ENCODE results near the gene FBXW5. TPM values are rescaled to one million over a fixed set of nuclear protein-coding genes. Genes with fewer than 3 reads are reported as not detected.

Gene FBXW5
- total and polyA plus RNA-seq, 2 donors (not counting 3 experiments of a cell fraction or from before 2014, with no cell fraction given) = 97.3 to 151 TPM

- no peak overlapping the region for H3K9ac ChIP-seq (replicated peaks; ENCODE audit: extremely low read depth, insufficient read depth, low read length)
- dilution Hi-C loops (cut with MboI; ENCODE audit: extremely low pct_ligation_motif_present, low sequenced_read_pairs) = no loop called here
Observed at GRCh38 chr9:136910901-136911245, 33.7 kb downstream of the FBXW5 start.

More at GRCh38 chr9:136910901-136911245, 33.7 kb downstream of the FBXW5 start:
- no peaks in the 10 kb centered on the region for H3K9me3 ChIP-seq (replicated peaks; ENCODE audit: control insufficient read depth, insufficient read depth, low read length)
- POLR2A ChIA-PET = no interaction called here
- H3K4me1 ChIP-seq (ENCODE audit: control insufficient read depth, extremely low read depth, insufficient read depth, low read length) = no peaks in the 10 kb centered on the region
- no TSS peak for BruUV-seq (replicated peaks)
- H3K79me2 ChIP-seq (ENCODE audit: control insufficient read depth, insufficient read depth, low read length) = no peaks in the 10 kb centered on the region
- no peak overlapping the region for H3K4me2 ChIP-seq (ENCODE audit: insufficient read depth, low read length)
- H3K36me3 ChIP-seq (ENCODE audit: control insufficient read depth in 2 of 2, extremely low read depth in 1 of 2, insufficient read depth in 2 of 2, low read length in 2 of 2) = peaks cover 5 to 38% of the 10 kb centered on the region in 2 experiments
- TF ChIP-seq EZH2 (IDR thresholded peaks at IDR 0.05; ENCODE audit: borderline replicate concordance, low read depth, low read length, severe bottlenecking) = no peak
- no peak for TF ChIP-seq JUN (IDR thresholded peaks at IDR 0.05; ENCODE audit: borderline replicate concordance, insufficient read depth, insufficient read length, low read depth)
- TF ChIP-seq GATA2 (IDR thresholded peaks at IDR 0.05; ENCODE audit: insufficient read depth, insufficient read length, low read depth, low read length) = no peak
- TF ChIP-seq MYC (IDR thresholded peaks at IDR 0.05; ENCODE audit: low read depth, low read length) = no peak
- no peak for TF ChIP-seq FOS (IDR thresholded peaks at IDR 0.05; ENCODE audit: borderline replicate concordance, insufficient read depth, low read length)
- no peak for TF ChIP-seq CTCF (IDR thresholded peaks at IDR 0.05; ENCODE audit: extremely low read depth in 1 of 2, insufficient read depth in 1 of 2, low read depth in 1 of 2, low read length in 2 of 2)
- no peak for TF ChIP-seq MAX (IDR thresholded peaks at IDR 0.05; ENCODE audit: insufficient read depth, insufficient read length)
- TF ChIP-seq POLR2AphosphoS5 (IDR thresholded peaks at IDR 0.05; ENCODE audit: insufficient read depth, low read depth, low read length) = no peak
- no peak for TF ChIP-seq POLR2A (IDR thresholded peaks at IDR 0.05; ENCODE audit: low read depth, low read length)
- FAIRE-seq = no peak
- no peaks in the 10 kb centered on the region for H3K9me1 ChIP-seq (replicated peaks; ENCODE audit: control insufficient read depth, extremely low read depth, insufficient read depth, low read length)
- DNase-seq (ENCODE audit: low read depth, low spot score) = no peak
- H3K4me3 ChIP-seq (replicated peaks in 1 of 3; ENCODE audit: insufficient read depth in 1 of 3, low read depth in 1 of 3, low read length in 3 of 3) = no peak overlapping the region
- intact Hi-C loops (cut with micrococcal nuclease) = no loop called here
- H2AFZ ChIP-seq (ENCODE audit: low read depth, low read length) = no peak overlapping the region
- no peaks in the 10 kb centered on the region for H4K20me1 ChIP-seq (replicated peaks; ENCODE audit: control insufficient read depth, extremely low read depth, insufficient read depth, low read length)
- no peaks in the 10 kb centered on the region for H3K27me3 ChIP-seq (ENCODE audit: control insufficient read depth in 2 of 2, insufficient read depth in 2 of 2, low read length in 2 of 2)
- H3K27ac ChIP-seq (ENCODE audit: insufficient read depth, low read depth, low read length) = no peak overlapping the region
- CTCF ChIA-PET = interaction anchor here (0.6 kb wide), 1 partner anchor 62 kb away, joined by 3 read pairs; no protein-coding TSS in a partner anchor

Data from endothelial cell of umbilical vein (primary cell).